NOMO-1 treated with DMSO at 0.1 percent for 48 hours (cell line): ENCODE measurements around the gene LRP11.
"Not testable (repeated sequence)": the region's sequence is repeated elsewhere in the genome, so short reads cannot be mapped to it uniquely, and the experiment has no call there.

ENCODE experiments used
- DNase-seq: peaks from one replicate; lab custom pipeline; 2025; ENCODE audit not compliant: unreplicated experiment; lab: John Stamatoyannopoulos, UW

Gene LRP11

DNA sequence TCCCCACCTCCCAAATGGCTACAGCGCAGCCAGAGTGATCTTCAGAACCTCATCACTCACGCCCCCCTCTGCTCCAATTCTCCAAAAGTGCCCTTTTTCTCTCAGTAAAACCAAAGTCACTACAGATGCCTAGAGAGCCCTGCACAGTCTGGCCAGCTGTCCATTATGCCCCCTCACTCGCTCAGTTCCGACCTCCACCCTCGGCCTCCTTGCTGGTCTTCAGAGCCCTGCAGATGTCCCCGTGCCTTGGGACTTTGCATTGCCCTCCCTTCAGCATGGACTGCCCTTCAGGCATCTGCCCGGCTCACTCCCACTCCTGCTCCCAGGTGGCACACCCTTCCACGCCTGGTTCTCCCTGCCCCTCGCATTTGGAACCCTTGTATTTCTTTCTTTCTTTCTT is 34.8 kb upstream of the LRP11 start:
- no peak for DNase-seq

GRCh38 chr6:149897855-149898744 is 33.9 kb upstream of the LRP11 start, which contains the start of gene RAET1E:
TSS of gene RAET1E (minus strand) at chr6:149898113. CDS start at chr6:149890901, 7,212 bp downstream.
- DNase-seq, result no peak

DNA sequence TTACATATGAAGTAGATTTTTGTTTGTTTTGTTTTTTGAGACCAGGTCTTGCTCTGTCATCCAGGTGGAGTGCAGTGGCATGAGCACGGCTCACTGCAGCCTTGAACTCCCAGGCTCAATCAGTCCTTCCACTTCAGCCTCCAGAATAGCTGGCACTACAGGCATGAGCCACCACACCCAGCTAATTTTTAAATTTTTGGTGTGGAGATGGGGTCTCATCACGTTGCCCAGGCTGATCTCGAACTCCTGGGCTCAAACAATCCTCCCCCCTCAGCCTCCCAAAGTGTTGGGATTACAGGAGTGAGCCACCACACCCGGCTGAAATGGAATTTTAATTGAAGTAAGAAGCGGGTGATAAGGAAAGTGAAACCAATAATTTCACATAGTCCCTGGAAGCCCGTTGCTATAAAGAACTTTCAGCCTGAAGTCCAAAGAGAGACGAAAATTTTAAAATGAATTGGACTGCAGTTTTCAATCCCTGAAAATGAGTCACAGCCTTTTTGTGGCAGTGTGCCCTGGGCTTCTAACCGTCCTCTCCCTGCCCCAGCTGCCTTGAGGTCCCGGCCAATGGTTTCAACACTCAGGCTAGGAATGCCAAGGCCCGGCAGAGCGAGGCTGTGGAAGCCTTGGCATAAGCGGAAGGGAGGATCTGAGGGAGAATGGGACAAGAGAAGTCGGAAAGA is 33.0 kb upstream of the LRP11 start:
- DNase-seq, result no peak

DNA sequence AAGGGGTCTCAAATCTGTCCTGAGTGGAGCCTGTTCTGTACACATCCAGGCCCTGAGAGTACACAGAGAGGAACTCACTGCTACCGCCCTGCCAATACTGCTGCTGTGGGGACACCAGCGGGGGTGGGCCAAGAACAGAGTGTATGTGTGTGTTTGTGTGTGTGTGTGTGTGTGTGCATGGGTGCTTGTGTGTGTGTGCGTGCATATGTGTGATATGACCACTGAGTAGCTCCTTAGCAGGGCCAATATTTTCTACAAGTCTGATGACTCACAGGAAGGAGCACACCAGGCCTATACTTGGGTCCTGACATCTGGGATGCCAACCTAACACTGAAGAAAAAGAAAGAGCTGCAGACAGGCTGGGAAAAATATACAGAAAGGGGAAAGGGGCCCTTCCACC is 32.3 kb upstream of the LRP11 start:
- DNase-seq, result no peak

DNA sequence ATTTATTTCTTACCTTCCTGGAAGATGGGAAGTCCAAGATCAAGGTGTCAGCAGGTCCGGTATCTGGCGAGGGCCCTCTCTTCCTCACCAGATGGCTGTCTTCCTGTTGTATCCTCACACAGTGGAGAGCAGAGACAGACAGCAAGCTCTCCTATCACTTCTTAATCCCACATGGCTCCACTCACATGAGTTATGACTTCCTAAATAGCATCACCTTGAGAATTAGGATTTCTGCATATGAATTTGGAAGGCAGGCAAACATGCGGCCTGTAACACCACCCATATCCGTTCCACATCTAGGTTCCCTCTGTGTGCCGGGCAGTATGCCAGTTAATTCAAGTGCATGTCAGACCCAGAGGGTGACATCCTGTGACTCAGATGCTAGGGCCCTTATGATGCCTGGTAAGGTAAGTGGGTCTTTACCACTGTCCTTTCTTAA is 31.7 kb upstream of the LRP11 start:
- DNase-seq, result peak; percentile 2

- DNase-seq, result no peak
These were observed 31.0 kb upstream of the LRP11 start for GRCh38 chr6:149895048-149895590.

- not testable (repeated sequence) for DNase-seq
These were observed 27.7 kb upstream of the LRP11 start for GRCh38 chr6:149891864-149892263.

DNA sequence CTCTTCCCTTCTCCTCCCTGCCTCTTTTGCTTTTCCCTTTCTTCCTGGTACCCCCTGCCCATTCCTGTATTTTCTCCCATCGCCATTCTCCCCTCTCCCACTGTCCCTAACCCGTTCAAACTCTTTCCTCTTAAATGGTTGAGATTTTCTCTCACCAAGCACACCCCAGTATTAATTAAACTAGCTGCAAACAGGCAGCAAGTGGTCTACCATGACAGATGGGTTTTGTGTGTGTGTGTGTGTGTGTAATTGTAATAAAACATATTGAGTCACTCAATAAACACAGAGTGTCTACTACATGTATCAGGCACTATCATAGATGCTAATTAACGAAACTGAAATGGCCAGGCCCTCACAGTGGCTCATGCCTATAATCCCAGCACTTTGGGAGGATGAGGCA is 27.1 kb upstream of the LRP11 start:
- no peak for DNase-seq

DNA sequence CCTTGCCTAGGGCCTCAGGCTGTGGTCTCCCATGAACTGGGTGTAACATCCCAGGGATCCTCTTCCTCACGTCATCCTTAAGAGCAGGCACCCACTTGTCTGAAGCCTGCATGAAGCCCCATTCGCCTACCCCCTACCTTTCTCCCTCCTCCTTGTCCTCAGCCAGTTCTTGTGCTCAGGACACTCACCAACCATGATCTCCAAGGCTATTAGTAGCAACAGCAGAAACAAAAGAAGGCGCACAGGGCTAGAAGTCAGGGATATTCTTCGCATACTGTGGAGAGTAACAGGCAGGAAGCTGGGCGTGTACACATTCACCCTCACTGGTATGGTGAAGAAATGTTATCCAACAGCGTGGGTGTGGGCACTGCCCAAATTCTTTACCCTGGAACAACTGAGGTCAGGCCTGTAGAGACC is 26.5 kb upstream of the LRP11 start:
- no peak for DNase-seq

DNA sequence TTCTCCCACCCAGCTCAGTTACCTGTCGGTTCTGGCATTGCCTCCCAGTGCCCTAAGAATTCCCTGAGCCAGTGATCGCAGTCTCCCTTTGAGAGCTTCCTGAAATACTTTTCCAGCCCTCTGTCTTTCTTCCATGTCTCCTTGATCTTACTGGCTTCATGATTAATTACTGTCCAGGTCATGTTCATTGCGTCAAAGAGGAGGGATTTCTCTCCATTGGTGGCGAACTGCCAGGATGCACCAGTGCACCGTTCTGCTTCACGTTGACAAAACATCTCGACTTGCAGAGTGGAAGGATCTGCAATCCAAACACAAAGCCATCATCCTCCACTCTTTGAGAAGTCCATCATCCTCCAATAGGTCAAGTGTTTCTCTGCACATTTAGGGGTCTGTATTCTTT is 25.2 kb upstream of the LRP11 start:
- DNase-seq, result no peak

DNA sequence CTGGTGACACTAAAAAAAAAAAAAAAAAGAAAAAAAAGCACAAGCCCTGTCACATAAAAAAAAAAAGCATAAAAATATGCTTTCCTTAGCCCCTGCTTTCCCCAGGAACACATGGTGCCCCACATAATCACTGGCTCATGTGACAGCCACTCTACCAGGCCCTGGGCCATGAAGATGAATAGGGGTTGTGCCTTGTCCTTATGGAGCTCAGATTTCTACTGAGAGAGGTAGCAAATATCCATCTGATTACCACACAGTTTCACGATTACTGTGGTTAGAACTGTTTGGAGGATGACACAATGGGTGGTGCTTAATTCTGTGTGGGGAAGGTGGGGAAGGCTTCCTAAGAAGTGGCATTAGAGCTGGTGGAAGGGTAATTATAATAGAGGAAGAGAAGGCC is 24.5 kb upstream of the LRP11 start:
- DNase-seq, result peak; percentile 81

DNA sequence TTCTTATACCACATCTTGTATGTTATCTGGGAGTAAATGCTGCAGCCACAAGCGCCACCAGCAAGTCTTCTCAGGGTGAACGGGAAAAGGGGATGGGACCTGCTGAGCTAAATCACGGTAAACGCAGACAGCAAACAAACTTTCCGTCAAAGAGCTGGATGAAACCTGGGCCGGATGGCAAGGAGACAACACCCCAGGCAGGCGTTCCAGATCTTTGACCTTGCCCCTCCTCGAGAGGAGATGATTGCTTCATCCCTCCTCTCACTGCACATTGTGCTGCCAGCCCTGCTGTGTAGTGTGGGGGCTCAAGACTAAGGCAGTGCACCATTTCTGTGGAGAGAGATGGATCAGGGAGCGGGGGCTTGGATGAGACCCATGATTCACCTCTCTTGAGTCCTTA is 23.9 kb upstream of the LRP11 start:
- no peak for DNase-seq

GRCh38 chr6:149887343-149887742 is 23.2 kb upstream of the LRP11 start:
- DNase-seq, result no peak

DNA sequence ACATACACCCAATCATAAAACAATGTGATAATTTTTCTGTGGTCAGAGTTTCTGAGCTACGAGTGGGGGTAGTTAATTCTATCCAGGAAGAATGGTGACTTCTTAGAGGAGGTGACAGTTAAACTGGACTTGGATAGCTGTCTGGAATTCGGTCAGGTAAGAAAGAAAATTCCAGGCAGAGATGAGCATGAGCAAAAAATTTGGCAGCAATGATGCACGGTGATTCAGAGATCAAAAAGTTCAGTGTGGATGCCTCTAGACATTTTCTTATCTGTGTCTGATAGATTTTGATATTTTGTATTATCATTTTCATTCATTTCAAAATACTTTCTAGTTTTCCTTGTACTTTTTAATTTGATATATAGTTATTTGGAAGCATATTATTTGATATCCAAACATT is 21.7 kb upstream of the LRP11 start:
- no peak for DNase-seq

DNA sequence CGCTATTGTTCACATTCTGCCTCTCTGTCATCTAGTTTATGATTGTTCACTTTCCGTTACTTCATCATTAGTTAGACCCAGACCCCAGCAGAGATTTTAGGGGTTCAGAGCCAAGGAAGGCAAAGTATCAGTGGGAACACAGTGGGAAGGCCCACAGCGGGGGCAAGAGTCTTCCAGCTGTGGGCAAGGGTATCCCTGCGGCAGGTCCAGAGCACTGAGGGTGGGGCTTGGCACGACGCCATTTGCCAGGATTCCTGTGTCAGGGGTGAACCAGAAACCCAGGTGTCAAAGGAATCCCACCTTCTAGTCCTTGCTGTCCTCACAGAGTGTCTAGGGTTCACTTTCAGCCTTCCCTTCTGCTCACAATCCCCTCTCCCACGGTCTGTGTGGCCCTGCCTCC is 20.5 kb upstream of the LRP11 start:
- DNase-seq, result no peak

DNA sequence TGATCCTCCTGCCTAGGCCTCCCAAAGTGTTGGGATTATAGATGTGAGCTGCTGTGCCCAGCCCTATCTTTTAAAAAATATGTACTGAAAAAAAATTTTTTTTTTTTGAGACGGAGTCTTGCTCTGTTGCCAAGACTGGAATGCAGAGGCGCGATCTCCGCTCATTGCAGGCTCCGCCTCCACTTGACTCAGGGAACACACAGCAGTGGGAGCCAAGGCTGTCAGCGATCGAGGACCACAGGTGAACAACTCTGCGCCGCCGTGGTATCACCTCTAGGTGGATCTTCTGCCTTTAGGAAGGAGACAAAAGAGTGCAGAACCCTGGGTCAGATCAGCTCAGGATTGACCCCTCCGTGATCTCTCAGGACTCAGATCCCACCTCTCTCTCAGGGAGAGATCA is 20.1 kb upstream of the LRP11 start:
- DNase-seq, result no peak

- no peak for DNase-seq
These were observed 17.7 kb upstream of the LRP11 start for GRCh38 chr6:149881860-149882259.

- DNase-seq, result no peak
These were observed 17.1 kb upstream of the LRP11 start for GRCh38 chr6:149881066-149881766.

- no peak for DNase-seq
These were observed 13.5 kb upstream of the LRP11 start for GRCh38 chr6:149877659-149878058.

- no peak for DNase-seq
These were observed 12.2 kb upstream of the LRP11 start for GRCh38 chr6:149876241-149876933.

GRCh38 chr6:149872233-149872632 is 8.1 kb upstream of the LRP11 start:
- no peak for DNase-seq
